ENCODE data around the gene SSTR5. TPM values are rescaled to one million over a fixed set of nuclear protein-coding genes. Genes with fewer than 3 reads are reported as not detected.

Gene SSTR5
- total RNA-seq, 1 experiment from 2014 or later, result not detected

DNA sequence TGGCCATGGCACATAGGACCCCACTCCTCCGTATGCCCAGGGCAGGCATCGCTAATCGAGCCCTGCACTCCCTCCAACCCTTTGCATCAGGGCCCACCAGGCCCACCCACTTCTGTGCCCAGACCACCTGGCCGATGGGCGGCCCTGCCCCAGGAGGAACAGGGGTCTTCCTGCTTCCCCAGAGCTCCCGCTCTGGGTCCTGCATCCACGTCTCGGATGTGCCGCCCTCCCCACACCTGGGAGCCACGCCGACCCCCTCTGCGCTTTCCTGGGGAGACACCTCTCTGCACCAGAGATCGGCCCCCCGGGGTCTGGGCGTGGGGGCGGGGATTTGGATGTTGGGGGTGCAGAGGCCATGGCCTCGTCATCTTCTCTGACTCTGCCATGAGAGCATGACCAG is 21.1 kb upstream of the SSTR5 start:
- in situ Hi-C loops (cut with HindIII; ENCODE audit: low sequenced_read_pairs), result no loop called here
- DNase-seq (ENCODE audit: low spot score), result no peak

DNA sequence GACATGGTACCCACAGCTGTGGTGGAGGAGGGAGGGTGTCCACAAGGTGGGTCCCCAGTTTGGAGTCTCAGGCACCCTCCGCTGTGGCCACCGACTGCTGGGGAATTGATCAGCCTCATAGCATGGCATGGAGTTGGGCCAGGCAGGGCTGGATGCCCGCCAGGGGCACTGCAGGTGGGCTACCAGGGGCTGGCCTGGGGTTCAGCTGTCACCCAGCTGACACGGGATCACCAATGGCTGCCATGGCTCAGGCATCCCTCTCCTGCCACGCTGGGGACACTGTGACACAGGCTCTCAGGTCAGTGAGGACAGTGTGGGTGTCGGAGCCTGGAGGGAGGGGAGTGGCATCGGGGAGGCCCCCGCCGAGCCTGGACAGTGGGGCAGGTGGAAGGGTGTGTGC is 19.8 kb upstream of the SSTR5 start:
- in situ Hi-C loops (cut with HindIII; ENCODE audit: low sequenced_read_pairs), result no loop called here
- DNase-seq (ENCODE audit: low spot score), result no peak

DNA sequence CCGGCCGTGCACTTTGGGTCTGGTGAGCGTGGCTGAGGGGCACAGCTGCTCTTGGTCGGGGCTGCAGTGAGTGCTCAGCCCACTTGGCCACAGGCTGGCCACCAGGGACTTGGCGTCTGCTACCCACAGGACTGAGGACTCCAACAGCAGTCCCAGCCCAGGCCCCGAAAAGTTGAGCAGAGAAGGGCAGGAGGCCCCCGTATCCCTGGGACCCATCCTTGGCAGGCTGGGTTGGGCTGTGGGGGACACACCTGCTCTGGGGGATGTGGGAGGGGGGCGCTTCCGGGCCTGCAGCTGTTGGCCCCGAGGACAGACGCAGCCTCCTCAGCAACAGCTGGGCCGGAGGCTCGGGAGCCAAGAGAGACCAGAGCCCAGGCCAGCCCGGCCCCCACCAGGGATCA is 19.4 kb upstream of the SSTR5 start:
- DNase-seq (ENCODE audit: low spot score), result no peak
- in situ Hi-C loops (cut with HindIII; ENCODE audit: low sequenced_read_pairs), result no loop called here

DNA sequence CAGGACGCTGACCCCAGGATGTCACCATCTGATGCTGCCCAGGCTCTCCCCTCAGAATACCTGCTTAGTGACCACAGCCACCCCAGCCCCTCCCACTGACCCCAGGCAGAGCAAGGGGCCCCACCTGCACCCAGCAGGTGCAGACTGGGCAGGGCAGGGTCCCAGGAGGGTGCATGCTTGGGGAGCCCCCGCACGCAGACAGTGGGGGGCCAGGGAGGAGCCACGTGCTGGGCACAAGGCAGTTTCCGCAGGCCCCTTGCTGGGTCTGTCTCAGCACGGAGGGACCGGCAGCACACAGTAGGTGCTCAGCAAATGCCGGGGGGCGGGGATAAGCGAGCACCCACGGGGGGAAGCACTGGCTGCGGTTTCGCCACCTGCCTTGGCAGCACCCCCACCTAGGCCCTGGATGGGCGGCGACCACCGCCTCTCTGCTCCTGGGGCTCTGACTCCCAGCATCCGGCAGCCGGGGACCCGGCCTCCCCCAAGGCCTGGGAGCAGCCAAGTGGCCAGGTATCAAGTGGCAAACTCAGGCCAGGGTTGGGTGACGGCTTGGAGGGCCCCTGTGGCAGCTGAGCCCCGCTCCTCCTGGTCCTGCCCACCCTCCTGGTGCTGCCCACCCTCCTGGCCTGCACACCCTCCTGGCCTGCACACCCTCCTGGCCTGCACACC is 18.7 kb upstream of the SSTR5 start:
- in situ Hi-C loops (cut with HindIII; ENCODE audit: low sequenced_read_pairs), result no loop called here
- no peak for DNase-seq (ENCODE audit: low spot score)

- peak; percentile 44 for DNase-seq (ENCODE audit: low spot score)
- in situ Hi-C loops (cut with HindIII; ENCODE audit: low sequenced_read_pairs), result no loop called here
Observed at GRCh38 chr16:1054660-1055556, 17.6 kb upstream of the SSTR5 start.

DNA sequence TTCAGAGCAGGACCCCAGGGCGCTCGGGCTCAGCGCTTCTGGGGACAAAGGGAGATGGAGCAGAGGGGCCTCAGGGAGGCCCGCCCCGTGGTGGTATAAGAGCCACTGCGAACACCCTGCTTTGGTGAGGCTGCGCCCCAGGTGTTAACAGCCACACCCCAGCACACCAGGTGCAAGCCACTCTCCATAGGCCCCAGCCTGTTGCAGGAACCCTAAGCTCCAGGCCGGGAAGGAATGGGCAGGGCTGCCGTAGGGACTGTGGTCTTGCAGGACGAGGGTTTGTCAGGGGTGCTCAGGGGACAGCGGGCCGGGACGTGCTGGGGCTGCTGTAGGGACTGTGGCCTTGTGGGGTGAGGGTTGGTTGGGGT is 17.0 kb upstream of the SSTR5 start:
- in situ Hi-C loops (cut with HindIII; ENCODE audit: low sequenced_read_pairs), result no loop called here
- DNase-seq (ENCODE audit: low spot score), result no peak

DNA sequence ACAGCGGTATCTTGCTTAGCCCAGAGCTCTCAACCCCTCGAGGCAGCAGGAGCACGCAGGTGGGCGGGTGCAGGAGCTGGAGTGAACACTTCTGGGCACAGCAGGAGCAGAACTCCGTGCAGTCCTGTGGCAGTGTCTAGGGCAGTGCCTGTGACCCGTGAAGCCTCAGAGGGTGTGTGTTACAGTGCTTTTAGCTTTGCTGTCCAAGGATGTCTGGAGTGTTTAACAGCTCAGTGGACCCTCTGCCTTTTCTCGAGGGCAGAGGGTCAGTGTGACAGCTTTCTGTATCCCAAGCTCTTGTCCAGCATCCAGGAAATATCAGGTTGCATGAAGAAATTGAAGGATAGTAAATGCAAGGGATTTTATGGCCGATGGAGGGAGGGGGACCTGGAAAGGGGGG is 16.4 kb upstream of the SSTR5 start:
- no peak for DNase-seq (ENCODE audit: low spot score)
- in situ Hi-C loops (cut with HindIII; ENCODE audit: low sequenced_read_pairs), result no loop called here

DNA sequence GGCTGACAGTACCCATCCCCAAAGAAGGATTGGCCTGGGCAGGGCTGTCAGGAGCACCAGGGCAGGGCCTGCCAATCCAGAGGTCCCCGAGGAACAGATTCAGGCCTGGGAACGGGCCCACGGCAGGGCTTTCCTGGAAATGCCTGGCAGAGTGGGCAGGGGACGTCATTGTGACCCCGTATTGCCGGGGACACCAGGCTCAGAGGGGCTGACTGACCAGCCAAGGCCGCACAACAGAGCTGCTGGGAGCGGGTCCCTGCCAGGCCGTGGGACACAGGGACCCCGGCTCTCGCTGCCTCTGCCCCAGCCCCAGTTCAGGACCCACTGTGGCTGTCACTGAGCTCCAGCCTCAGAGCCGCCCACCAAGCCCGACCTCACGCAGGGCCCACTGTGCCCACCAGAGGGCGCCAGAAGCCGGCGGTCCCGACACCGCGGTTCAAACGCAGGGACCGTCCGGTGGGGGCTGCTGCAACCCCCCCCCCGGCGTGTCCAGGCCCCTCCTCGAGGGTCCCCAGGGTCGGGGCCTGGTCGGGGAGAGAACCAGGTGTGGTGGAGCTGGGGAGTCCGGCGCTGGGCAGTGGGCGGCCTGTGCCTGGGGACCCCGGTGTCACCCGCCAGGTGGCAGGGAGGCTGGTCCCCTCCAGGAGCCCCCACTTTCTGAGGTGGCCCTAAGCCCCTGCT is 15.2 kb upstream of the SSTR5 start:
- no peak for DNase-seq (ENCODE audit: low spot score)
- in situ Hi-C loops (cut with HindIII; ENCODE audit: low sequenced_read_pairs), result no loop called here

DNA sequence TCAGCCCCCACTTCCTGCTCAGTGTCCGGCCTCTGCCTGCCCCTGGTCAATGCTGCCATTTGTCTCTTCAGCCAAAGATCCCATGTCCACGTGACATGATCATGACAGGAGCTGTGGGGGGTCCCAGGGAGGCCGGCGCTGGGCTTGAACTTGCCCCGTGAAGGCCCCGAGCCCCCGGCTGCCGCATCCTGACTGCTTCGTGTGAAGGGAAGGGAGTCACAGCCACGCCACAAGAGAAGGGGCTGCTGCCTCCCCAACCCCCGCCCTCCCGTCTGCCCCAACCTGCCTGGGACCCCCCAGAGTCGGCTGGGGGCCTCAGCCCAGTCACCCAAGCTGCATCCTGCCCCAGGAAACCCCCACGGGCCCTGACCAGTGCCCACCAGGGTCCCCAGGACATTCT is 14.3 kb upstream of the SSTR5 start:
- in situ Hi-C loops (cut with HindIII; ENCODE audit: low sequenced_read_pairs), result no loop called here
- DNase-seq (ENCODE audit: low spot score), result no peak

DNA sequence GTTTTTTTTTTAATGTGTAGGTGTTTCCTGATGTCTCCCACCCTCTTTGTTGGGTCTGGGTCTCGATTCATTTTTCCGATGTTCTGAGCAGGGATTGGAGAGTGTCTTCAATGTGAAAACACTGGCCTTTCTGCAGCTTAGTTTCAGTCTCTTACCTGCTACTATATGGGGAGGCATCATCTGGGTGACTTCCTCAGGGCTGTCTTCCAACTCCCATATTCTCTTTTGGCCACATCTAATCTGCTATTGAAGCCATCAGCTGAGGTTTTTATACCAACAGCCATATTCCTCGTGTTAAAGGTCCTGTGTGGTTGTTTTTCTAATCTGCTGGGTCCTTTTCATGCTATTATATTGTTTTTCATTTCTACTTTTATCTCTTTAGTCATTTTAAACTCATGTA is 13.2 kb upstream of the SSTR5 start:
- no peak for DNase-seq (ENCODE audit: low spot score)
- in situ Hi-C loops (cut with HindIII; ENCODE audit: low sequenced_read_pairs), result no loop called here

- DNase-seq (ENCODE audit: low spot score), result no peak
- in situ Hi-C loops (cut with HindIII; ENCODE audit: low sequenced_read_pairs), result no loop called here
Observed at GRCh38 chr16:1060416-1061340, 11.9 kb upstream of the SSTR5 start.

- no peak for DNase-seq (ENCODE audit: low spot score)
- in situ Hi-C loops (cut with HindIII; ENCODE audit: low sequenced_read_pairs), result no loop called here
Observed at GRCh38 chr16:1061769-1062505, 10.6 kb upstream of the SSTR5 start.

DNA sequence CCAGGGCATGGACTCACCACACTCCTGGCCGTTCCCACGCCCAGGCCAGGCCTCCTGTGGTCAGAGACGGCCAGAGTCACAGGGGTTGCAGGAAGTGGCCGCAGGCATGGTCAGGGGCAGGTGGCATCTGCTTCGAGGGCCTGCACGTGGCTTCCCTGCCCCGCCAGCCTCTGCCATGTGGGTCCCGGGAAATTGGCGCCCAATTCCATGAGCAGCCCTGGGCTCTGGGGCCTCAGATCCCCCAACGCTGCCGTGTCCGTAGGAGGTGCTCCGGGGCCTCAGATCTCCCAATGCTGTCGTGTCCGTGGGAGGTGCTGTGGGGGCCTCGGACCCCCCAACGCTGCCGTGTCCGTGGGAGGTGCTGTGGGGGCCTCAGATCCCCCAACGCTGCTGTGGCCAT is 9.7 kb upstream of the SSTR5 start:
- in situ Hi-C loops (cut with HindIII; ENCODE audit: low sequenced_read_pairs), result no loop called here
- DNase-seq (ENCODE audit: low spot score), result no peak

DNA sequence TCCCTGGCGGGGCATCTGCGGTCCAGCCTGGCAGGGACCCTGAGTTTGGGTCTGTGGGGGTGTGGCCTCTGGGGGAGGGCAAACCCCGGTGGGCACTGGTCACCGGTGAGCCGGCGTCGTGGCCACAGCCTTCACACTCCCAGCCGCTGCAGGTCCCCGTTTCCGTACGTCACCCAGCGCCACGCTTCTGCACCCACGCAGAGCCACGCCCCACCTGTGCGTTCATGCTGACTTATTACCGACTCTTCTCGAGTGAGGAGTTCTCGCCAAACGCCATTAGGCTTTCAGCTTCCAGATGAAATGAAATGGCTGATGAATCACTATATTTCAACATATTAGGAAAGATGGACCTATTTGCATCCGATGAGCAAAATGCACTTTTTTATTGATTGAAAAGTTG is 8.8 kb upstream of the SSTR5 start:
- in situ Hi-C loops (cut with HindIII; ENCODE audit: low sequenced_read_pairs), result no loop called here
- no peak for DNase-seq (ENCODE audit: low spot score)

DNA sequence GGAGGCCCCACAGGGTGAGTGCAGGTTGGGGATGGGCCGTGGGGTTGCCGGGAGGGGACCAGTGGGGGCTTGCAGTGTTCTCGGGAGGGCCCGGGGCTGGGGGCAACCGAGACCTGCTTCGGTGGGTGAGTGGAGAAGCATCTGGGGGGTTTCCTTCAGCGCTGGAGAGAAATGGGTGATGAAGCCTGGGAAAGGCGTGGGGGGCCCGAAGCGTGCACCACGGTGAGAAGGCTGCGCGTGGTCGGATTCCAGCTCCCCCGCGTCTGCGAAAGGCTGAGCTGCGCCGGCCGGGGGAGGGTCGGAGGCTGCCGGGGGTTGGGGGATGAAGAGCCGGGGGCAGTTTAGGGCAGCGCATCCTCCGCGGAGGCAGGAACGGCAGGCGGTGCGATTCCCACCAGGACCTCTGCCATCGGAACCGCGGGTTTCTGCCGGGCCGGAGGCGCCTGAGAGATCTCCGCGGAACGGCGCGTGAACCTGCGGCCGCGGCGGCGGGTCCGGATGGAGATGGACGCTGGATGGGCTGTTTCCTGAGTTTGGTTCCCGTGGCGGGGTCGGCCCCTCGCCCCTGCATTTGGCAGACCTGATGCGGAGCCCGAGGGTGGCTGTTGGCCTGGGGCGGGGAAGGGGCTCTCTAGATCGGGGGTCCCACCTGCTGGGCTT is 6.9 kb upstream of the SSTR5 start:
- in situ Hi-C loops (cut with HindIII; ENCODE audit: low sequenced_read_pairs), result no loop called here
- no peak for DNase-seq (ENCODE audit: low spot score)

DNA sequence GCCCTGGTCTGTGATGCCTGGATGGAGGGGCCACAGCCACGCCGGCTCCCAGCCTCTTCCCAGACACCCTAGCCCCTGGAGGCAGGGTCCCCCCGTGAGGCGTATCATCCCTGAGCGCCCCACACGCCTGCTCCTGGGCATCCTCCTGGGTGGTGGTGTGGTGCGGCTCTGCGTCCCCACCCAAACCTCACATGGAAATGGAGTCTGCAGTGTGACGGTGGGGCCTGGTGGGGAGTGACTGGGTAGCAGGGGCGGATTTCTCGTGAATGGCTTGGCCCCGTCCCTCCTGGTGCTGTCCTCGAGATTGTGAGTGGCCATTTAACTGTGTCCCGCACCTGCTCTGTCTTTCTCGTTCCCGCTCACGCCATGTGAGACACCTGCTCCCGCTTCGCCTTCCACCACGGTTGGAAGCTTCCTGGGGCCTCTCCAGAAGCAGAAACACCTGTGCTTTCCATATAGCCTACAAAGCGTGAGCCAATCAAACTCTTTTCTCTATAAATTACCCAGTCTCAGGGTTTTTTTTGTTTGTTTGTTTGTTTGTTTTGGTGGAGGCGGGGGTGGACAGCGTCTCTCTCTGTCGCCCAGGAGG is 5.9 kb upstream of the SSTR5 start:
- no peak for DNase-seq (ENCODE audit: low spot score)
- in situ Hi-C loops (cut with HindIII; ENCODE audit: low sequenced_read_pairs), result no loop called here

DNA sequence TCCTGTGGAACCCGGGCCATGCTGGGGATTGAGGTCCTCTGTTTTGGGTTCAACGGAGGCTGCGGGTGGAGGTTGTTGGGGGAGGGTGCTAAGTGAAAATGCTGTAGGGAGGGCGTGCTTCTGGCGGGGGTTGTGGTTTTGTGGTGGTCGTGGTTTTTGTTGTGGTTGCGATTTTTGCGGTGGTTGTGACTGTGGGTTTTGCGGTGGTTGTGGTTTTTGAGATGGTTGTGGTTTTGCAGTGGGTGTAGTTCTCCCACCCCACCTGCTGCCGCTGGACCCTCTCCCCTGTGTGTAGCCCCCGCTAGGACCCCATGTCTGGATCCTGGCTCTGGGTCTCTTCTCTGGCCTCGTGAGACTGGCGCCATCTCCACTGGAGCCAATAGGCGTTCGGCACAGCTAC is 4.9 kb upstream of the SSTR5 start:
- DNase-seq (ENCODE audit: low spot score), result no peak
- in situ Hi-C loops (cut with HindIII; ENCODE audit: low sequenced_read_pairs), result no loop called here

DNA sequence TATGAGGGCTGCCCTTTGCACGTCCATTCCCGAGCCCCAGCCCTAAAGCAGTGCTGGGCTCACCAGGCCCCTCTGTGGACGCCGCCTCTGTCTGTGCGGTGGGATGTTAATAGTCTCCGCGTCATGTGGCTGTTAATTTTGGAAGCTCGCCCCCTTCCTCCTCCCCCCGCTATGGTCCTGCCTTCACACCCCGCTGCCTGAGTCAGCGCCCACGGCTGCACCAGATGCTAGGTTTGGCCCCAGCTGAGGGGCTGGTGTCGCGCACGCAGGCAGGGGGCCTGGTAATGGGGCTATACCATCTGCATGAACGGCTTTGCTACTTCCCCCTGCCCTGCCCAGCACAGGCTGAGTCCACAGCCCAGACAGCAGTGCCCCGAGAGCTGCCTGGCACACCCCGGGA is 4.1 kb upstream of the SSTR5 start:
- no peak for DNase-seq (ENCODE audit: low spot score)
- in situ Hi-C loops (cut with HindIII; ENCODE audit: low sequenced_read_pairs), result no loop called here

Measured in G401 (cell line).